Measurements from ENCODE around the gene SPDEF. TPM values are rescaled to one million over a fixed set of nuclear protein-coding genes. Genes with fewer than 3 reads are reported as not detected.

The SPDEF gene
- total RNA-seq, 1 donor from 2014 or later: not detected

GRCh38 chr6:34546551-34547321 is 9.4 kb downstream of the SPDEF start:
- no peak for DNase-seq (ENCODE audit: low read depth, low spot score)

- DNase-seq (ENCODE audit: low read depth, low spot score): no peak
Observed at GRCh38 chr6:34544776-34545471, 11.2 kb downstream of the SPDEF start.

- no peak for DNase-seq (ENCODE audit: low read depth, low spot score)
Observed at GRCh38 chr6:34544052-34544604, 12.0 kb downstream of the SPDEF start.

- no peak for DNase-seq (ENCODE audit: low read depth, low spot score)
Observed at GRCh38 chr6:34543421-34543820, 12.7 kb downstream of the SPDEF start.

GRCh38 chr6:34540841-34541240 is 15.3 kb downstream of the SPDEF start:
- DNase-seq (ENCODE audit: low read depth, low spot score): no peak

GRCh38 chr6:34540222-34540621 is 15.9 kb downstream of the SPDEF start:
- no peak for DNase-seq (ENCODE audit: low read depth, low spot score)

GRCh38 chr6:34539181-34539580 is 16.9 kb downstream of the SPDEF start:
- DNase-seq (ENCODE audit: low read depth, low spot score): no peak

- DNase-seq (ENCODE audit: low read depth, low spot score): no peak
Observed at GRCh38 chr6:34538581-34538980, 17.5 kb downstream of the SPDEF start.

- DNase-seq (ENCODE audit: low read depth, low spot score): no peak
Observed at GRCh38 chr6:34537922-34538550, 18.1 kb downstream of the SPDEF start.

GRCh38 chr6:34536959-34537848 is 18.9 kb downstream of the SPDEF start:
- no peak for DNase-seq (ENCODE audit: low read depth, low spot score)

GRCh38 chr6:34536251-34536958 is 19.7 kb downstream of the SPDEF start:
- DNase-seq (ENCODE audit: low read depth, low spot score): no peak

- DNase-seq (ENCODE audit: low read depth, low spot score): no peak
Observed at GRCh38 chr6:34535646-34536045, 20.5 kb downstream of the SPDEF start.

- DNase-seq (ENCODE audit: low read depth, low spot score): no peak
Observed at GRCh38 chr6:34535199-34535598, 20.9 kb downstream of the SPDEF start.

- DNase-seq (ENCODE audit: low read depth, low spot score): no peak
Observed at GRCh38 chr6:34534656-34535055, 21.5 kb downstream of the SPDEF start.

GRCh38 chr6:34534146-34534545 is 22.0 kb downstream of the SPDEF start:
- DNase-seq (ENCODE audit: low read depth, low spot score): no peak

- no peak for DNase-seq (ENCODE audit: low read depth, low spot score)
Observed at GRCh38 chr6:34532230-34532629, 23.9 kb downstream of the SPDEF start.

GRCh38 chr6:34531580-34532201 is 24.4 kb downstream of the SPDEF start:
- DNase-seq (ENCODE audit: low read depth, low spot score): no peak

- no peak for DNase-seq (ENCODE audit: low read depth, low spot score)
Observed at GRCh38 chr6:34530753-34531365, 25.3 kb downstream of the SPDEF start.

GRCh38 chr6:34529665-34530327 is 26.3 kb downstream of the SPDEF start:
- no peak for DNase-seq (ENCODE audit: low read depth, low spot score)

Measured in pulmonary artery endothelial cell (primary cell).